Medulla oblongata (tissue), 1 donor: ENCODE data around the gene PTPRK.
"Not testable (repeated sequence)": the region's sequence is repeated elsewhere in the genome, so short reads cannot be mapped to it uniquely, and the experiment has no call there.

Experiments
- DNase-seq: peaks from one replicate; pipeline ENCODE4 v3.0.0-alpha.2; 2015; ENCODE audit errors: extremely low spot score

The PTPRK gene

GRCh38 chr6:128439627-128440026 lies 80.8 kb downstream of the PTPRK start:
- DNase-seq = no peak

GRCh38 chr6:128438393-128438792 lies 82.0 kb downstream of the PTPRK start:
- DNase-seq = peak; percentile 46

- no peak for DNase-seq
Measured at GRCh38 chr6:128437685-128438084, 82.7 kb downstream of the PTPRK start.

- not testable (repeated sequence) for DNase-seq
Measured at GRCh38 chr6:128434752-128435151, 85.6 kb downstream of the PTPRK start.

GRCh38 chr6:128432394-128432793 lies 88.0 kb downstream of the PTPRK start:
- DNase-seq = no peak

- DNase-seq = no peak
Measured at GRCh38 chr6:128427139-128427538, 93.3 kb downstream of the PTPRK start.

- DNase-seq = no peak
Measured at GRCh38 chr6:128425856-128426255, 94.5 kb downstream of the PTPRK start.

- no peak for DNase-seq
Measured at GRCh38 chr6:128422871-128423270, 97.5 kb downstream of the PTPRK start.

GRCh38 chr6:128422200-128422599 lies 98.2 kb downstream of the PTPRK start:
- DNase-seq = no peak

- peak; percentile 76 for DNase-seq
Measured at GRCh38 chr6:128421788-128422187, 98.6 kb downstream of the PTPRK start.

GRCh38 chr6:128417698-128418097 lies 102.7 kb downstream of the PTPRK start:
- no peak for DNase-seq

- peak; percentile 53 for DNase-seq
Measured at GRCh38 chr6:128415387-128415786, 105.0 kb downstream of the PTPRK start.

- DNase-seq = no peak
Measured at GRCh38 chr6:128414943-128415342, 105.5 kb downstream of the PTPRK start.

- DNase-seq = no peak
Measured at GRCh38 chr6:128413291-128413690, 107.1 kb downstream of the PTPRK start.

- no peak for DNase-seq
Measured at GRCh38 chr6:128412680-128413079, 107.7 kb downstream of the PTPRK start.

- no peak for DNase-seq
Measured at GRCh38 chr6:128410584-128410983, 109.8 kb downstream of the PTPRK start.

GRCh38 chr6:128409003-128409402 lies 111.4 kb downstream of the PTPRK start:
- DNase-seq = no peak

- DNase-seq = no peak
Measured at GRCh38 chr6:128406453-128406852, 113.9 kb downstream of the PTPRK start.

GRCh38 chr6:128403618-128404444 lies 116.6 kb downstream of the PTPRK start:
- no peak for DNase-seq

- no peak for DNase-seq
Measured at GRCh38 chr6:128400875-128401274, 119.5 kb downstream of the PTPRK start.

GRCh38 chr6:128397996-128398395 lies 122.4 kb downstream of the PTPRK start:
- no peak for DNase-seq

GRCh38 chr6:128395596-128395995 lies 124.8 kb downstream of the PTPRK start:
- no peak for DNase-seq

GRCh38 chr6:128395188-128395587 lies 125.2 kb downstream of the PTPRK start:
- no peak for DNase-seq

GRCh38 chr6:128394167-128394566 lies 126.2 kb downstream of the PTPRK start:
- no peak for DNase-seq
